NCI-H1105 (cell line): Measurements from ENCODE around the gene TTC7B.

ENCODE experiments used
- DNase-seq: peaks from one replicate; lab custom pipeline; 2025; lab: John Stamatoyannopoulos, UW

The TTC7B gene

GRCh38 chr14:90775441-90775840, 40.8 kb downstream of the TTC7B start:
- DNase-seq = no peak

GRCh38 chr14:90774316-90774715, 41.9 kb downstream of the TTC7B start:
- no peak for DNase-seq

GRCh38 chr14:90773705-90774104, 42.5 kb downstream of the TTC7B start:
- DNase-seq = no peak

- no peak for DNase-seq
Observed at GRCh38 chr14:90773196-90773486, 43.1 kb downstream of the TTC7B start.

- no peak for DNase-seq
Observed at GRCh38 chr14:90767899-90768298, 48.3 kb downstream of the TTC7B start.

- DNase-seq = peak; percentile 22
Observed at GRCh38 chr14:90760591-90761316, 55.5 kb downstream of the TTC7B start.

- no peak for DNase-seq
Observed at GRCh38 chr14:90760078-90760444, 56.2 kb downstream of the TTC7B start.

GRCh38 chr14:90759370-90760077, 56.7 kb downstream of the TTC7B start:
- no peak for DNase-seq

- no peak for DNase-seq
Observed at GRCh38 chr14:90758959-90759358, 57.3 kb downstream of the TTC7B start.

- DNase-seq = peak; percentile 92
Observed at GRCh38 chr14:90758028-90758889, 58.0 kb downstream of the TTC7B start.

- DNase-seq = no peak
Observed at GRCh38 chr14:90757452-90757851, 58.8 kb downstream of the TTC7B start.

GRCh38 chr14:90756755-90757345, 59.4 kb downstream of the TTC7B start:
- no peak for DNase-seq

- DNase-seq = no peak
Observed at GRCh38 chr14:90755661-90756304, 60.4 kb downstream of the TTC7B start.

- no peak for DNase-seq
Observed at GRCh38 chr14:90753456-90754005, 62.7 kb downstream of the TTC7B start.

- DNase-seq = no peak
Observed at GRCh38 chr14:90750701-90751100, 65.5 kb downstream of the TTC7B start.

GRCh38 chr14:90750191-90750590, 66.0 kb downstream of the TTC7B start:
- DNase-seq = no peak

GRCh38 chr14:90747909-90748308, 68.3 kb downstream of the TTC7B start:
- DNase-seq = no peak

GRCh38 chr14:90743826-90744225, 72.4 kb downstream of the TTC7B start:
- no peak for DNase-seq

GRCh38 chr14:90743425-90743824, 72.8 kb downstream of the TTC7B start:
- no peak for DNase-seq

- DNase-seq = no peak
Observed at GRCh38 chr14:90742729-90743128, 73.5 kb downstream of the TTC7B start.

- DNase-seq = no peak
Observed at GRCh38 chr14:90742252-90742651, 74.0 kb downstream of the TTC7B start.

- no peak for DNase-seq
Observed at GRCh38 chr14:90741682-90741946, 74.6 kb downstream of the TTC7B start.
